CD4-positive, alpha-beta memory T cell (primary cell): ENCODE measurements around the gene NMNAT1. TPM values are rescaled to one million over a fixed set of nuclear protein-coding genes. Genes with fewer than 3 reads are reported as not detected.
"Not testable (repeated sequence)": the region's sequence is repeated elsewhere in the genome, so short reads cannot be mapped to it uniquely, and the experiment has no call there.

Experiments
- CTCF ChIA-PET: fragments of 350-600 bp; sonication (Branson Sonifier 250); formaldehyde crosslinking; loops from one replicate; lab custom pipeline; 2021; ENCODE audit warnings: inconsistent platforms; ENCODE audit not compliant: partially characterized antibody; lab: Charles Lee
- POLR2A ChIA-PET: fragments of 350-600 bp; sonication (Branson Sonifier 250); formaldehyde crosslinking; loops from one replicate; lab custom pipeline; 2021; ENCODE audit not compliant: partially characterized antibody; lab: Charles Lee
- DNase-seq, 5 donors: peaks; one replicate each; pipeline versions ENCODE4 v3.0.0 to v3.0.0-alpha.2; 2020 to 2022; ENCODE audit warnings: mixed read lengths in 1 of 5
- H3K27ac ChIP-seq: one replicate; pipeline ENCODE4 v1.7.0; 2013; ENCODE audit warnings: low read depth, low read length
- H3K27me3 ChIP-seq: 2 replicates; pipeline ENCODE4 v1.7.0; 2013; ENCODE audit warnings: mild to moderate bottlenecking, low read length, moderate library complexity; ENCODE audit not compliant: insufficient read depth
- H3K36me3 ChIP-seq: 2 replicates; pipeline ENCODE4 v1.7.0; 2013; ENCODE audit warnings: mild to moderate bottlenecking, low read length, moderate library complexity; ENCODE audit not compliant: insufficient read depth
- H3K4me1 ChIP-seq: 2 replicates; pipeline ENCODE4 v1.7.0; 2013; ENCODE audit warnings: mild to moderate bottlenecking, low read length, moderate library complexity; ENCODE audit not compliant: insufficient read depth
- H3K4me3 ChIP-seq, 2 donors: one replicate each; pipeline ENCODE4 v1.7.0; 2013; ENCODE audit warnings: low read length in 2 of 2, mild to moderate bottlenecking in 1 of 2
- H3K9me3 ChIP-seq, 2 donors: one replicate each; pipeline ENCODE4 v1.7.0; 2013; ENCODE audit warnings: low read length in 2 of 2, control low read depth in 1 of 2; ENCODE audit not compliant: control insufficient read depth in 1 of 2
- H3K27ac Mint-ChIP-seq, 7 donors: one replicate each; pipeline ENCODE4 v1.8.0; 2020 to 2021; ENCODE audit warnings: mixed read lengths in 7 of 7, mild to moderate bottlenecking in 6 of 7, inconsistent platforms in 3 of 7, moderate library complexity in 3 of 7
- H3K27me3 Mint-ChIP-seq, 2 donors: one replicate each; pipeline ENCODE4 v1.8.0; 2020 to 2021; ENCODE audit warnings: mixed read lengths in 2 of 2
- H3K36me3 Mint-ChIP-seq, 2 donors: one replicate each; pipeline ENCODE4 v1.8.0; 2020 to 2021; ENCODE audit warnings: mixed read lengths in 2 of 2, inconsistent platforms in 1 of 2, mild to moderate bottlenecking in 1 of 2
- H3K4me1 Mint-ChIP-seq, 4 donors: one replicate each; pipeline ENCODE4 v1.8.0; 2020 to 2021; ENCODE audit warnings: mixed read lengths in 4 of 4, mild to moderate bottlenecking in 1 of 4
- H3K4me3 Mint-ChIP-seq, 8 donors: one replicate each; pipeline ENCODE4 v1.8.0; 2020 to 2021; ENCODE audit warnings: mixed read lengths in 8 of 8, mild to moderate bottlenecking in 7 of 8, moderate library complexity in 6 of 8, inconsistent platforms in 3 of 8
- H3K9me3 Mint-ChIP-seq, 8 donors: one replicate each; pipeline ENCODE4 v1.8.0; 2020 to 2021; ENCODE audit warnings: mixed read lengths in 8 of 8, mild to moderate bottlenecking in 5 of 8, inconsistent platforms in 3 of 8, moderate library complexity in 1 of 8
- intact Hi-C: fragments of 100-400 bp; cut with micrococcal nuclease; formaldehyde crosslinking; loops from one replicate; pipeline ENCODE4 v1.15.1; 2023
- polyA plus RNA-seq, 2 donors: library from polyadenylated mRNA; unstranded; fragments of 300-500 nt; fragmentation: Illumina TruSeq; gene quantifications; one replicate each; pipeline ENCODE4 v1.2.3, GENCODE V29; 2021
- total RNA-seq, 2 experiments: library from RNA; stranded (reverse); gene quantifications; one replicate each; pipeline ENCODE4 v1.2.3, GENCODE V29; 2021

Gene NMNAT1
- total and polyA plus RNA-seq, 4 experiments from 2014 or later, result 0.57 to 6.7 (median 6.2) TPM

GRCh38 chr1:9990944-9991343 lies 47.7 kb downstream of the NMNAT1 start:
- no peaks in the 10 kb centered on the region for H3K36me3 ChIP-seq
- Mint-ChIP-seq H3K27me3 (peaks cover 6 to 10% of the 10 kb centered on the region in 2 donors), H3K36me3 (no peaks in the 10 kb centered on the region), H3K4me3 (no peak overlapping the region), H3K9me3 (peaks cover 0 to 2% (median 0%) of the 10 kb centered on the region in 8 donors), H3K27ac (no peak overlapping the region), H3K4me1 (peaks cover 0 to 4% (median 0%) of the 10 kb centered on the region in 4 donors)
- H3K4me3 ChIP-seq, result no peak overlapping the region
- DNase-seq, result no peak
- ChIA-PET POLR2A (no interaction called here), CTCF (no interaction called here)
- no peaks in the 10 kb centered on the region for H3K9me3 ChIP-seq
- H3K27ac ChIP-seq, result no peak overlapping the region
- H3K27me3 ChIP-seq, result no peaks in the 10 kb centered on the region
- H3K4me1 ChIP-seq, result peaks cover 4% of the 10 kb centered on the region
- intact Hi-C loops, result no loop called here

GRCh38 chr1:9992910-9993309 lies 49.6 kb downstream of the NMNAT1 start:
- no peak overlapping the region for H3K27ac ChIP-seq
- ChIA-PET POLR2A (no interaction called here), CTCF (no interaction called here)
- Mint-ChIP-seq H3K36me3 (no peaks in the 10 kb centered on the region), H3K27me3 (peaks cover 13 to 16% of the 10 kb centered on the region in 2 donors), H3K27ac (no peak overlapping the region), H3K4me1 (peaks cover 5 to 9% (median 6%) of the 10 kb centered on the region in 4 donors), H3K9me3 (peaks cover 0 to 3% (median 0%) of the 10 kb centered on the region in 8 donors), H3K4me3 (no peak overlapping the region)
- H3K27me3 ChIP-seq, result peaks cover 7% of the 10 kb centered on the region
- no peaks in the 10 kb centered on the region for H3K9me3 ChIP-seq
- H3K4me3 ChIP-seq, result no peak overlapping the region
- H3K4me1 ChIP-seq, result peaks cover 10% of the 10 kb centered on the region
- H3K36me3 ChIP-seq, result no peaks in the 10 kb centered on the region
- no peak for DNase-seq
- intact Hi-C loops, result no loop called here

DNA sequence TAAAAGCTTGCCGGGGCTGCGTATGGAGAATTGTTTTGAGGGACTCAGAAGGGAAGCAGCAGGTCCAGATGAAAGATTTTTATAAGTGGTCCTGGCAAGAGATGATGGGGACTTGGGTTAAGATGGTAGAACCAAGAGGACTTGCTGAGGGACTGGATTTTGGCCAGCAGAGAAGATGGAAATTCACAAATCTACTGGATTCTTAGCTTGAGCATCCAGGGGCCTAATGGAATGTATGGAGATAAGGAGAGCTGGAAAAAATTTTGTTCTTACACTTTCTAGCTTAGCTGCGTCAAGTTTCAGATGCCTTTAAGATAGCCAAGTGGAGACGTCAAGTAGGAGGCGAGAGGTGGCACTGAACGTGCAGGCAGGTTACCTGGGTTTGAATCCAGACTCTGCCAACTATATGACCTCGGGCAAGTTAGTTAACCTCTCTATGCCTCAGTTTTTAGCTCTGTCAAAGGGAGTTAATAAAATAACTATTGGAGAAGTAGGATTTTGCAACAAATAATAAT lies 50.3 kb downstream of the NMNAT1 start:
- no peak overlapping the region for H3K4me3 Mint-ChIP-seq
- Histone ChIP-seq H3K4me1 (peaks cover 10% of the 10 kb centered on the region), H3K36me3 (no peaks in the 10 kb centered on the region), H3K4me3 (no peak overlapping the region), H3K27me3 (peaks cover 11% of the 10 kb centered on the region), H3K27ac (no peak overlapping the region), H3K9me3 (no peaks in the 10 kb centered on the region)
- peaks cover 6 to 11% (median 8%) of the 10 kb centered on the region in 4 donors for H3K4me1 Mint-ChIP-seq
- DNase-seq, result no peak
- H3K27me3 Mint-ChIP-seq, result peaks cover 19% of the 10 kb centered on the region in 2 donors
- peaks cover 0 to 6% (median 1%) of the 10 kb centered on the region in 8 donors for H3K9me3 Mint-ChIP-seq
- ChIA-PET POLR2A (no interaction called here), CTCF (no interaction called here)
- no peaks in the 10 kb centered on the region for H3K36me3 Mint-ChIP-seq
- no peak overlapping the region for H3K27ac Mint-ChIP-seq
- intact Hi-C loops, result no loop called here

GRCh38 chr1:9996624-9997582 lies 53.6 kb downstream of the NMNAT1 start, which contains the start of gene RBP7:
Gene RBP7, plus strand, starts transcription at chr1:9997228. Its CDS starts 31 bp downstream, at chr1:9997259.
- H3K9me3 ChIP-seq, result no peaks in the 10 kb centered on the region
- intact Hi-C loops, result loop anchor here (5.0 kb wide), 1 partner anchor 45 kb away; no protein-coding TSS in a partner anchor
- Mint-ChIP-seq H3K27ac (no peak within 1 kb of the TSS), H3K36me3 (no peaks in the 10 kb centered on the region), H3K4me1 (peaks cover 6 to 12% (median 9%) of the 10 kb centered on the region in 4 donors), H3K27me3 (peaks cover 23 to 29% of the 10 kb centered on the region in 2 donors), H3K4me3 (peak within 1 kb of the TSS; percentile 80 to 91 (median 86)), H3K9me3 (peaks cover 0 to 11% (median 7%) of the 10 kb centered on the region in 8 donors)
- H3K4me1 ChIP-seq, result peaks cover 6% of the 10 kb centered on the region
- DNase-seq, result peak in 1 of 5 donors; percentile 6
- peaks cover 15% of the 10 kb centered on the region for H3K27me3 ChIP-seq
- H3K27ac ChIP-seq, result no peak within 1 kb of the TSS
- ChIA-PET CTCF (no interaction called here), POLR2A (no interaction called here)
- H3K36me3 ChIP-seq, result no peaks in the 10 kb centered on the region
- H3K4me3 ChIP-seq, result no peak within 1 kb of the TSS

DNA sequence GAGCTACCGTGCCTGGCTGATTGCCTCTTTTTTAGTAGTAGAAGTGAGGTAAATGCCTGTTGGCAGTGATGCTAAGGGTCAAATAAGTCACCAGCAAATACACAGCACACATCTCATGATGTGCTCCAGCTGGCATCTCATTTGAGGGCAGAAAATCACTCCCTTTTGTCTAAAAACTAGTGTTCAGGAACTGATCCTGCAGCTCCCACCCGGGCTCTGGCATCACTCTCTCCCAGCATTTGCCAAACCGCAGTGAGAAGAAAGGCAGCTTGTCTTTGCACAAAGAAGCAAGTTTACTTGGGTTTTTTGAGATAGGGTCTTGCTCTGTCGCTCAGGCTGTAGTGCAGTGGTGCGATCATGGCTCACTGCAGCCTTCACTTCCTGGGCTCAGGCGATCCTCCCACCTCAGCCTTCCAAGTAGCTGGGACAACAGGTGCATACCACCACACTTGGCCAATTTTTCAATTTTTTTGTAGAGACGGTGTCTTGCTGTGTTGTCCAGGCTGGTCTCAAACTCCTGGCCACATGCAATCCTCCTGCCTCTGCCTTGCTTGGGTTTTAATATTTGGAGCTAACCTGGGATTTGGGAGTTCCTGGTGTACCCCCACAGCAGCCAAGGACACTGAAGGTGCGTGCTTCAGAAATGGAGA lies 57.9 kb downstream of the NMNAT1 start:
- ChIA-PET CTCF (no interaction called here), POLR2A (interaction anchor here (0.6 kb wide), 1 partner anchor 34 kb away, joined by 3 read pairs; no protein-coding TSS in a partner anchor)
- Mint-ChIP-seq H3K4me3 (no peak overlapping the region), H3K36me3 (no peaks in the 10 kb centered on the region), H3K9me3 (peaks cover 0 to 9% (median 7%) of the 10 kb centered on the region in 8 donors), H3K27ac (no peak overlapping the region), H3K4me1 (peaks cover 6 to 12% (median 8%) of the 10 kb centered on the region in 4 donors), H3K27me3 (peaks cover 17 to 27% of the 10 kb centered on the region in 2 donors)
- Histone ChIP-seq H3K27ac (no peak overlapping the region), H3K4me3 (no peak overlapping the region), H3K27me3 (peaks cover 15% of the 10 kb centered on the region), H3K4me1 (peaks cover 6% of the 10 kb centered on the region), H3K36me3 (no peaks in the 10 kb centered on the region), H3K9me3 (no peaks in the 10 kb centered on the region)
- DNase-seq, result no peak
- intact Hi-C loops, result no loop called here

DNA sequence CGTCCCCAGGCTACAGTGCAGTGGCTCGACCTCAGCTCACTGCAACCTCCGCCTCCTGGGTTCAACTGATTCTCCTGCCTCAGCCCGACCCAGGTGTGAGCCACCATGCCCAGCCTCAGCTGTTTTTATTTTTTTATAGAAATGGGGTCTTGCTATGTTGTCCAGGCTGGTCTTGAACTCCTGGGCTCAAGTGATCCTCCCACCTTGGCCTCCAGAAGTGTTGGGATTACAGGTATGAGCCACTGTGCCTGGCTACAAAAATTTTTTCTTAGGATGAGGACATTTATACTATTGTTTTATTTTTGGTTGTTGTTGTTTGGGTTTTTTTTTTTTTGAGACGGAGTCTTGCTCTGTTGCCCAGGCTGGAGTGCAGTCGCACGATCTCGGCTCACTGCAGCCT lies 62.0 kb downstream of the NMNAT1 start:
- POLR2A ChIA-PET, CTCF ChIA-PET, H3K27ac ChIP-seq: not testable (repeated sequence)

DNA sequence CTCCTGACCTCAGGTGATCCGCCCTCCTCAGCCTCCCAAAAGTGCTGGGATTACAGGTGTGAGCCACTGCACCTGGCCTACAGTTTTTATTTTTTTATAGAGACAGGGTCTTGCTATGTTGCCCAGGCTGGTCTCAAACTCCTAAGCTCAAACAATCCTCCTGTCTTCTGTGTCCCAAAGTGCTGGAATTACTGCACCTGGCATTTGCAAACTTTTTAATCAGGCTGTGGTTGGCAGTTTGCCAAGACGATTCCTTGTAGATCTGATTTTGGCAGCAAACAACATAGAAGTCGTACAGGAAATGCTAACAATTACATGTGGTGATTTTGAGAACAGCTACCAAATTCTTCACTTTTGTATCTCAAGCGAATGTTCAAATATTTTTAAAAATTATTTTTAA lies 63.9 kb downstream of the NMNAT1 start:
- Histone ChIP-seq H3K36me3 (no peaks in the 10 kb centered on the region), H3K4me3 (no peak overlapping the region), H3K4me1 (no peaks in the 10 kb centered on the region), H3K27me3 (no peaks in the 10 kb centered on the region), H3K9me3 (no peaks in the 10 kb centered on the region), H3K27ac (no peak overlapping the region)
- no peak for DNase-seq
- H3K27ac Mint-ChIP-seq, result no peak overlapping the region
- peaks cover 1 to 5% of the 10 kb centered on the region in 2 donors for H3K27me3 Mint-ChIP-seq
- CTCF ChIA-PET, result no interaction called here
- H3K4me1 Mint-ChIP-seq, result no peaks in the 10 kb centered on the region
- POLR2A ChIA-PET, result no interaction called here
- intact Hi-C loops, result no loop called here
- H3K36me3 Mint-ChIP-seq, result no peaks in the 10 kb centered on the region
- H3K9me3 Mint-ChIP-seq, result no peaks in the 10 kb centered on the region
- no peak overlapping the region for H3K4me3 Mint-ChIP-seq

More for the DNA sequence above, 62.0 kb downstream of the NMNAT1 start:
- H3K36me3 Mint-ChIP-seq, H3K9me3 Mint-ChIP-seq, intact Hi-C loops, H3K27me3 ChIP-seq, DNase-seq, H3K4me3 ChIP-seq, H3K36me3 ChIP-seq, H3K27ac Mint-ChIP-seq, H3K4me1 Mint-ChIP-seq, H3K9me3 ChIP-seq, H3K4me3 Mint-ChIP-seq, H3K4me1 ChIP-seq: not testable (repeated sequence)
- H3K27me3 Mint-ChIP-seq, result peaks cover 1 to 13% of the 10 kb centered on the region in 2 donors
